HG03442 (cell line): Measurements from ENCODE around the gene PCDHGB4.
A peak's percentile ranks its signal among the peaks of the same experiment; 100 is the strongest.
"Not testable (repeated sequence)": the region's sequence is repeated elsewhere in the genome, so short reads cannot be mapped to it uniquely, and the experiment has no call there.

Experiments
- ATAC-seq: cut with Tn5 transposase; IDR thresholded peaks from one replicate; pipeline ENCODE4 v1.9.1; 2021; ENCODE audit warnings: mild to moderate bottlenecking, moderate library complexity; ENCODE audit not compliant: unreplicated experiment

PCDHGB4 gene

GRCh38 chr5:141397756-141398551 is 10.5 kb downstream of the PCDHGB4 start, which contains the start of gene PCDHGB5:
Gene PCDHGB5, plus strand, starts transcription at chr5:141397947. Its CDS starts 181 bp downstream, at chr5:141398128.
- ATAC-seq: peak; percentile 78

GRCh38 chr5:141398608-141399007 is 11.1 kb downstream of the PCDHGB4 start:
- no peak for ATAC-seq

DNA sequence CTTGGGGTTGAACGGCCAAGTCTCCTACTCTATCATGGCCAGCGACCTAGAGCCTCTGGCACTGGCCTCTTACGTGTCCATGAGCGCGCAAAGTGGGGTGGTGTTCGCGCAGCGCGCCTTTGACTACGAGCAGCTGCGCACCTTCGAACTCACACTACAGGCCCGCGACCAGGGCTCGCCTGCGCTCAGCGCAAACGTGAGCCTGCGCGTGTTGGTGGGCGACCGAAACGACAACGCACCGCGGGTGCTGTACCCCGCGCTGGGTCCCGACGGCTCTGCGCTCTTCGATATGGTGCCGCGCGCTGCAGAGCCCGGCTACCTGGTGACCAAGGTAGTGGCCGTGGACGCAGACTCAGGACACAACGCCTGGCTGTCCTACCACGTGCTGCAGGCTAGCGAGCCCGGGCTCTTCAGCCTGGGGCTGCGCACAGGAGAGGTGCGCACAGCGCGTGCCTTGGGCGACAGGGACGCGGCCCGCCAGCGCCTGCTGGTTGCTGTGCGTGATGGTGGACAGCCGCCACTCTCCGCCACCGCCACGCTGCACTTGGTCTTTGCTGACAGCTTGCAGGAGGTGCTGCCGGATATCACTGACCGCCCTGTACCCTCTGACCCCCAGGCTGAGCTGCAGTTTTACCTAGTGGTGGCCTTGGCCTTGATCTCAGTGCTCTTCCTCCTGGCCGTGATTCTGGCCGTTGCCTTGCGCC is 12.2 kb downstream of the PCDHGB4 start:
- no peak for ATAC-seq

GRCh38 chr5:141402553-141403243 is 15.2 kb downstream of the PCDHGB4 start, which contains the start of gene PCDHGA9:
Gene PCDHGA9, plus strand, starts transcription at chr5:141402778. Its CDS starts 175 bp downstream, at chr5:141402953.
- no peak for ATAC-seq

DNA sequence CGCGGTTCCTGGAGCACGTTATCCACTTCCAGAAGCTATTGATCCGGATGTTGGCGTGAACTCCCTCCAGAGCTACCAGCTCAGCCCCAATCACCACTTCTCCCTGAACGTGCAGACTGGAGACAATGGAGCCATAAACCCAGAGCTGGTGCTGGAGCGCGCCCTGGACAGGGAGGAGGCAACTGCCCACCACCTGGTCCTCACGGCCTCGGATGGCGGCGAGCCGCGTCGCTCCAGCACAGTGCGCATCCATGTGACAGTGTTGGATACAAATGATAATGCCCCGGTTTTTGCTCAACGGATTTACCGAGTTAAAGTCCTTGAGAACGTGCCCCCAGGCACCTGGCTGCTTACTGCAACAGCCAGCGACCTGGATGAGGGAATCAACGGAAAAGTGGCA is 15.9 kb downstream of the PCDHGB4 start:
- no peak for ATAC-seq

- ATAC-seq: peak; percentile 38
Measured at GRCh38 chr5:141407790-141408505, 20.4 kb downstream of the PCDHGB4 start, which contains the start of gene PCDHGB6. Gene PCDHGB6, plus strand, starts transcription at chr5:141408021. Its CDS starts 182 bp downstream, at chr5:141408203.

DNA sequence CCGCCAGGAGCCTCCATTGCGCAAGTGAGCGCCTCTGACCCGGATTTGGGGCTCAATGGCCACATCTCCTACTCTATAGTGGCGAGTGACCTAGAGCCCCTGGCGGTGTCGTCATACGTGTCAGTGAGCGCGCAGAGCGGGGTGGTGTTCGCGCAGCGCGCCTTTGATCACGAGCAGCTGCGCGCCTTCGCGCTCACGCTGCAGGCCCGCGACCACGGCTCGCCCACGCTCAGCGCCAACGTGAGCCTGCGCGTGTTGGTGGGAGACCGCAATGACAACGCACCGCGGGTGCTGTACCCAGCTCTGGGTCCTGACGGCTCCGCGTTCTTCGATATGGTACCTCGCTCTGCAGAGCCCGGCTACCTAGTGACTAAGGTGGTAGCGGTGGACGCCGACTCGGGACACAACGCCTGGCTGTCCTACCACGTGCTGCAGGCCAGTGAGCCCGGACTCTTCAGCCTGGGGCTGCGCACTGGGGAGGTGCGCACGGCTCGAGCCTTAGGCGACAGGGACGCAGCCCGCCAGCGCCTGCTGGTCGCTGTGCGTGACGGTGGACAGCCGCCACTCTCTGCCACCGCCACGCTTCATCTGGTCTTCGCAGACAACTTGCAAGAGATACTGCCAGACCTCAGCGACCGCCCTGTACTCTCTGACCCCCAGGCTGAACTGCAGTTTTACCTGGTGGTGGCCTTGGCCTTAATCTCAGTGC is 22.3 kb downstream of the PCDHGB4 start:
- ATAC-seq: no peak

DNA sequence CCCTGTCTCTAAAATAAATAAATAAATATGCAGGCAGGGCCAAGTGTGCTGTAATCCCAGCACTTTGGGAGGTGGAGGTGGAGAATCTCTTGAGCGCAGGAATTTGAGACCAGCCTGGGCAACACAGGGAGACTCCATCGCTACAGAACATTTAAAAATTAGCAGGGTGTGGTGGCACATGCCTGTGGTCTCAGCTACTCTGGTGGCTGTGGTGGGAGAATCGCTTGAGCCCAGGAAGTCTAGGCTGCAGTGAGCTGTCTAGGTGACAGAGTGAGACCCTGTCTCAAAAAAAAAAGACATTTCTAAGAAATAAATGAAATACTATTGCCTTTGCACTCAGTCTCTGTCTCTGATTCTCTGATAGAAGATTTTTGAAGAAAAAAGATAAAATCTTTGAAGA is 24.1 kb downstream of the PCDHGB4 start:
- no peak for ATAC-seq

DNA sequence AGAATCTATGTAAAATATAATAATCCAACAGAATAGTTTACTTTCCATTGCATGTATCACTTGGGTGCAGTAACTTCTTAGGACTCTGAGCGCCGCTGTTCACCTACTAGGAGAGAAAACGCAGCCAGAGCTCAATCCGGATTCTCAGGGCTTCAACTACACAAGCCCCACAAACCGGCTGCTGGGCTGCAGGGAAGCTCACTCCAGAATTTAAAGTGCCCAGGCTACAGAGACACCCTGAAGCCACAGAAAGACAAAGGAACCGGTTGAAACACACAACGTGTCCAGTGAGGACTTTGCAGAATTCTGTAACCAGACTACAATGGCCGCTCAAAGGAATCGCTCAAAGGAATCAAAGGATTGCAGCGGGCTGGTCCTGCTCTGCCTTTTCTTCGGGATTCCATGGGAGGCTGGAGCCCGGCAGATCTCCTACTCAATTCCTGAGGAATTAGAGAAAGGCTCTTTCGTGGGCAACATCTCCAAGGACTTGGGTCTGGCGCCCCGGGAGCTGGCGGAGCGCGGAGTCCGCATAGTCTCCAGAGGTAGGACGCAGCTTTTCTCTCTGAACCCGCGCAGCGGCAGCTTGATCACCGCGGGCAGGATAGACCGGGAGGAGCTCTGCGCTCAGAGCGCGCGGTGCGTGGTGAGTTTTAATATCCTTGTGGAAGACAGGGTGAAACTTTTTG is 25.5 kb downstream of the PCDHGB4 start, which contains the start of gene PCDHGA10:
TSS of gene PCDHGA10 (plus strand) at position 134 of the 686 bp plus-strand sequence. CDS start at position 323, 189 bp downstream.
- ATAC-seq: peak; percentile 81

GRCh38 chr5:141413540-141414069 is 26.1 kb downstream of the PCDHGB4 start:
- ATAC-seq: no peak

GRCh38 chr5:141414548-141415274 is 27.2 kb downstream of the PCDHGB4 start:
- not testable (repeated sequence) for ATAC-seq

- not testable (repeated sequence) for ATAC-seq
Measured at GRCh38 chr5:141415275-141415618, 27.7 kb downstream of the PCDHGB4 start.

DNA sequence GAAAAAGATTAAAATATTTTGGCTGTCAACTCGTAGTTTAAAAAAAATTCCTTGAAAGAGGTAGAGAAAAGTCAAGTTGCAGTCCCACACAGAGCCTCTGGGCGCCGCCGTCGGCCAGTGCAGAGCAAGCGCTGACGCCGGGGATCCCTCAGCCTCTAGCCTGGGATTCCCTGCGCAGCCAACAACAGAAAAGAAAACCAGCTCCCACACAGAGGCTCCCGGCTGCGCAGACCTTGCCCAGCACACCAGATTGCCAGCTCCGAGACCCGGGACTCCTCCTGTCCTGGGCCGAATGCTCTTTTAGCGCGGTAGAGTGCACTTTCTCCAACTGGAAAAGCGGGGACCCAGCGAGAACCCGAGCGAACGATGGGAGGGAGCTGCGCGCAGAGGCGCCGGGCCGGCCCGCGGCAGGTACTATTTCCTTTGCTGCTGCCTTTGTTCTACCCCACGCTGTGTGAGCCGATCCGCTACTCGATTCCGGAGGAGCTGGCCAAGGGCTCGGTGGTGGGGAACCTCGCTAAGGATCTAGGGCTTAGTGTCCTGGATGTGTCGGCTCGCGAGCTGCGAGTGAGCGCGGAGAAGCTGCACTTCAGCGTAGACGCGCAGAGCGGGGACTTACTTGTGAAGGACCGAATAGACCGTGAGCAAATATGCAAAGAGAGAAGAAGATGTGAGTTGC is 30.1 kb downstream of the PCDHGB4 start, which contains the start of gene PCDHGB7:
TSS of gene PCDHGB7 (plus strand) at position 184 of the 679 bp plus-strand sequence. CDS start at position 367, 183 bp downstream.
- ATAC-seq: peak; percentile 67

DNA sequence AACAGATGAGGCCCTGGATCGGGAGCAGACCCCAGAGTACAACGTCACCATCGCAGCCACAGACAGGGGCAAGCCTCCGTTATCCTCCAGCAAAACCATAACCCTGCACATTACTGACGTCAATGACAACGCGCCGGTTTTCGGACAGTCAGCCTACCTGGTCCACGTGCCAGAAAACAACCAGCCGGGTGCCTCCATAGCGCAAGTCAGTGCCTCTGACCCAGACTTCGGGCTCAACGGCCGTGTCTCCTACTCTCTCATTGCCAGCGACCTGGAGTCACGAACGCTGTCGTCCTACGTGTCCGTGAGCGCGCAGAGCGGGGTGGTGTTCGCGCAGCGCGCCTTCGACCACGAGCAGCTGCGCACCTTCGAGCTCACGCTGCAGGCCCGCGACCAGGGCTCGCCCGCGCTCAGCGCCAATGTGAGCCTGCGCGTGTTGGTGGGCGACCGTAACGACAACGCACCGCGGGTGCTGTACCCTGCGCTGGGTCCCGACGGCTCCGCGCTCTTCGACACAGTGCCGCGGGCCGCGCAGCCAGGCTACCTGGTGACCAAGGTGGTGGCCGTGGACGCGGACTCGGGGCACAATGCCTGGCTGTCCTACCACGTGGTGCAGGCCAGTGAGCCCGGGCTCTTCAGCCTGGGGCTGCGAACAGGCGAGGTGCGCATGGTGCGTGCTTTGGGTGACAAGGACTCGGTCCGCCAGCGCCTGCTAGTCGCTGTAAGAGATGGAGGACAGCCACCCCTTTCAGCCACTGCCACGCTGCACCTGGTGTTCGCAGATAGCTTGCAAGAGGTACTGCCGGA is 31.8 kb downstream of the PCDHGB4 start:
- ATAC-seq: no peak

GRCh38 chr5:141420855-141421488 is 33.5 kb downstream of the PCDHGB4 start, which contains the start of gene PCDHGA11:
Gene PCDHGA11, plus strand, starts transcription at chr5:141421051. Its CDS starts 177 bp downstream, at chr5:141421228.
- ATAC-seq: peak; percentile 59

DNA sequence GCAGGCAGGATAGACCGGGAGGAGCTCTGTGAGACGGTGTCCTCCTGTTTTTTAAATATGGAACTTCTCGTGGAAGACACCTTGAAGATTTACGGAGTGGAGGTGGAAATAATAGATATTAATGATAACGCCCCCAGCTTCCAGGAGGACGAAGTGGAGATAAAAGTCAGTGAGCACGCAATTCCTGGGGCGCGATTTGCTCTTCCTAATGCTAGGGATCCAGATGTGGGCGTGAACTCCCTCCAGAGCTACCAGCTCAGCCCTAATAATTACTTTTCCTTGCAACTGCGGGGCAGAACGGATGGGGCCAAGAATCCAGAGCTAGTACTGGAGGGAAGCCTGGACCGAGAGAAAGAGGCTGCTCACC is 34.0 kb downstream of the PCDHGB4 start:
- no peak for ATAC-seq
